Thymus (tissue), 11 donors: Measurements from ENCODE around the gene TRIO. TPM values are rescaled to one million over a fixed set of nuclear protein-coding genes. Genes with fewer than 3 reads are reported as not detected.

ENCODE experiments used
- DNase-seq, 9 donors: peaks; one replicate each; pipeline ENCODE4 v3.0.0-alpha.2; 2013; ENCODE audit warnings: low spot score in 9 of 9, low read depth in 6 of 9, missing footprints in 1 of 9
- H3K27ac ChIP-seq, 2 donors: one replicate each; pipeline ENCODE4 v1.5.1; 2013; ENCODE audit warnings: control low read depth in 1 of 2, low read depth in 1 of 2, low read length in 1 of 2, mild to moderate bottlenecking in 1 of 2, moderate library complexity in 1 of 2
- H3K27me3 ChIP-seq, 2 donors: one replicate each; pipeline ENCODE4 v1.5.1; 2013; ENCODE audit warnings: low read length in 1 of 2; ENCODE audit not compliant: control insufficient read depth in 2 of 2, insufficient read depth in 1 of 2
- H3K36me3 ChIP-seq, 2 donors: one replicate each; pipeline ENCODE4 v1.5.1; 2013; ENCODE audit warnings: low read length in 1 of 2, mild to moderate bottlenecking in 1 of 2, moderate library complexity in 1 of 2; ENCODE audit not compliant: control insufficient read depth in 2 of 2, insufficient read depth in 2 of 2
- H3K4me1 ChIP-seq, 2 donors: one replicate each; pipeline ENCODE4 v1.5.1; 2013; ENCODE audit warnings: low read length in 2 of 2; ENCODE audit not compliant: control insufficient read depth in 2 of 2, insufficient read depth in 2 of 2
- H3K4me3 ChIP-seq, 2 donors: one replicate each; pipeline ENCODE4 v1.5.1; 2013; ENCODE audit warnings: low read length in 2 of 2, control low read depth in 1 of 2, mild to moderate bottlenecking in 1 of 2
- H3K9me3 ChIP-seq, 2 donors: one replicate each; pipeline ENCODE4 v1.5.1; 2013; ENCODE audit warnings: low read length in 1 of 2, mild to moderate bottlenecking in 1 of 2; ENCODE audit not compliant: control insufficient read depth in 2 of 2, insufficient read depth in 1 of 2
- WGBS: extraction: QIAGEN DNeasy Blood & Tissue Kit; methylation state at CpG from one replicate; pipeline ENCODE4 v1.1.7; 2013; 5-methylcytosine and 5-hydroxymethylcytosine counted together
- polyA plus RNA-seq: library from polyadenylated mRNA; stranded (reverse); fragments of 200-250 nt; gene quantifications from one replicate; pipeline ENCODE4 v1.2.3, GENCODE V29; 2013
- total RNA-seq: library from RNA; stranded (reverse); fragments of 120-200 nt; gene quantifications from one replicate; pipeline ENCODE4 v1.2.4, GENCODE V29; 2013
- donor health status: healthy.

TRIO gene
- total and polyA plus RNA-seq, 2 donors = 26.9 to 52.1 TPM

GRCh38 chr5:14218011-14218410 is 74.9 kb downstream of the TRIO start:
- no peaks in the 10 kb centered on the region for H3K36me3 ChIP-seq
- peak overlapping the region; percentile 64 to 97 for H3K27ac ChIP-seq
- H3K4me1 ChIP-seq = peaks cover 67 to 79% of the 10 kb centered on the region in 2 donors
- H3K9me3 ChIP-seq = no peaks in the 10 kb centered on the region
- no peak for DNase-seq
- H3K4me3 ChIP-seq = peak overlapping the region; percentile 18 to 29
- H3K27me3 ChIP-seq = no peaks in the 10 kb centered on the region
- 57% methylated on average over 3 of the region's 3 CpGs for WGBS

GRCh38 chr5:14218480-14218879 is 75.3 kb downstream of the TRIO start:
- Histone ChIP-seq H3K4me1 (peaks cover 67 to 82% of the 10 kb centered on the region in 2 donors), H3K4me3 (peak overlapping the region; percentile 16 to 29), H3K27ac (peak overlapping the region; percentile 15 to 97)

GRCh38 chr5:14218897-14219573 is 75.9 kb downstream of the TRIO start:
- Histone ChIP-seq H3K4me3 (peak overlapping the region in 1 of 2 donors; percentile 29), H3K36me3 (no peaks in the 10 kb centered on the region), H3K27ac (peak overlapping the region; percentile 15 to 97), H3K27me3 (no peaks in the 10 kb centered on the region), H3K4me1 (peaks cover 64 to 78% of the 10 kb centered on the region in 2 donors), H3K9me3 (no peaks in the 10 kb centered on the region)
- no peak for DNase-seq
- 91% methylated on average over 10 of the region's 10 CpGs for WGBS

More at GRCh38 chr5:14218480-14218879, 75.3 kb downstream of the TRIO start:
- no peaks in the 10 kb centered on the region for H3K27me3 ChIP-seq
- no peaks in the 10 kb centered on the region for H3K36me3 ChIP-seq
- H3K9me3 ChIP-seq = no peaks in the 10 kb centered on the region
- DNase-seq = peak in 5 of 9 donors; percentile 64 to 90 (median 78)
- WGBS = 10% methylated on average over 6 of the region's 6 CpGs

GRCh38 chr5:14219800-14220512 is 76.8 kb downstream of the TRIO start:
- DNase-seq = no peak
- WGBS = 78% methylated on average over 6 of the region's 6 CpGs
- Histone ChIP-seq H3K36me3 (no peaks in the 10 kb centered on the region), H3K4me3 (no peak overlapping the region), H3K9me3 (no peaks in the 10 kb centered on the region), H3K4me1 (peaks cover 61 to 78% of the 10 kb centered on the region in 2 donors), H3K27ac (peak overlapping the region; percentile 9 to 97), H3K27me3 (no peaks in the 10 kb centered on the region)

- no peak overlapping the region for H3K4me3 ChIP-seq
- WGBS = 91% methylated on average over 1 of the region's 1 CpG
- H3K36me3 ChIP-seq = no peaks in the 10 kb centered on the region
- H3K27ac ChIP-seq = peak overlapping the region in 1 of 2 donors; percentile 89
- no peaks in the 10 kb centered on the region for H3K9me3 ChIP-seq
- DNase-seq = no peak
- no peaks in the 10 kb centered on the region for H3K27me3 ChIP-seq
- H3K4me1 ChIP-seq = peaks cover 61 to 85% of the 10 kb centered on the region in 2 donors
These were observed 77.5 kb downstream of the TRIO start for GRCh38 chr5:14220642-14221041.

GRCh38 chr5:14221732-14222131 is 78.6 kb downstream of the TRIO start:
- DNase-seq = peak in 6 of 9 donors; percentile 59 to 90 (median 78)
- Histone ChIP-seq H3K4me3 (no peak overlapping the region), H3K36me3 (no peaks in the 10 kb centered on the region), H3K27me3 (no peaks in the 10 kb centered on the region), H3K9me3 (no peaks in the 10 kb centered on the region), H3K27ac (peak overlapping the region; percentile 67 to 89), H3K4me1 (peaks cover 56 to 85% of the 10 kb centered on the region in 2 donors)
- WGBS = 13% methylated on average over 6 of the region's 6 CpGs

- WGBS = 90% methylated on average over 3 of the region's 3 CpGs
- no peak for DNase-seq
- H3K4me1 ChIP-seq = peaks cover 51 to 85% of the 10 kb centered on the region in 2 donors
- H3K27me3 ChIP-seq = no peaks in the 10 kb centered on the region
- H3K9me3 ChIP-seq = no peaks in the 10 kb centered on the region
- H3K36me3 ChIP-seq = no peaks in the 10 kb centered on the region
- H3K4me3 ChIP-seq = no peak overlapping the region
- peak overlapping the region in 1 of 2 donors; percentile 89 for H3K27ac ChIP-seq
These were observed 79.1 kb downstream of the TRIO start for GRCh38 chr5:14222206-14222605.

GRCh38 chr5:14223372-14223771 is 80.2 kb downstream of the TRIO start:
- Histone ChIP-seq H3K4me3 (no peak overlapping the region), H3K36me3 (no peaks in the 10 kb centered on the region), H3K9me3 (no peaks in the 10 kb centered on the region), H3K27ac (peak overlapping the region in 1 of 2 donors; percentile 13), H3K4me1 (peaks cover 42 to 79% of the 10 kb centered on the region in 2 donors), H3K27me3 (no peaks in the 10 kb centered on the region)
- DNase-seq = peak in 1 of 9 donors; percentile 67
- WGBS = 64% methylated on average over 6 of the region's 6 CpGs

- H3K36me3 ChIP-seq = no peaks in the 10 kb centered on the region
- no peaks in the 10 kb centered on the region for H3K27me3 ChIP-seq
- H3K4me3 ChIP-seq = no peak overlapping the region
- peaks cover 26 to 72% of the 10 kb centered on the region in 2 donors for H3K4me1 ChIP-seq
- 95% methylated on average over 3 of the region's 3 CpGs for WGBS
- H3K9me3 ChIP-seq = no peaks in the 10 kb centered on the region
- peak overlapping the region in 1 of 2 donors; percentile 80 for H3K27ac ChIP-seq
- DNase-seq = no peak
These were observed 82.2 kb downstream of the TRIO start for GRCh38 chr5:14225173-14225834.
